A549 treated with CpdA at 1 μM for 4 hours (cell line): Measurements from ENCODE around the gene IKZF2. TPM values are rescaled to one million over a fixed set of nuclear protein-coding genes. Genes with fewer than 3 reads are reported as not detected.

Source experiments
- total RNA-seq: library from RNA; stranded (reverse); fragments of 200-300 nt; extraction: Qiagen RNA extraction; gene quantifications from 5 replicates; pipeline ENCODE4 v1.2.3, GENCODE V29; 2022; ENCODE audit warnings: low read depth

IKZF2 gene
- total RNA-seq: 0.07 to 0.18 TPM (median 0.13 TPM) in 5 replicates

GRCh38 chr2:213151437-213152064 lies at the start of gene IKZF2:
TSS of gene IKZF2 (minus strand) at chr2:213151612. CDS start at chr2:213148629, 2,983 bp downstream.

Other genes with a start within 250 kb of the IKZF2 start
- gene SPAG16, start 132.9 kb upstream of the IKZF2 start, total RNA-seq: 11.4 to 16.5 TPM (median 11.9 TPM) in 5 replicates